Panc1 (cell line): Measurements from ENCODE around the gene SFT2D2. TPM values are rescaled to one million over a fixed set of nuclear protein-coding genes. Genes with fewer than 3 reads are reported as not detected.

ENCODE experiments used
- ATAC-seq: fragments of 200-7000 bp; cut with Tn5 transposase; 2 replicates; pipeline ENCODE4 v1.9.1; 2020; ENCODE audit warnings: mild to moderate bottlenecking, moderate library complexity
- BruUV-seq: library from RNA; stranded (reverse); fragments of 400-500 nt; replicated peaks from 2 replicates; lab custom pipeline; 2021; lab: Mats Ljungman, UMichigan
- CTCF ChIA-PET: fragments of 300-600 bp; sonication (Branson Sonifier 250); formaldehyde crosslinking; loops from one replicate; lab custom pipeline; 2022; ENCODE audit warnings: antibody characterized with exemption; lab: Charles Lee
- POLR2A ChIA-PET: fragments of 300-600 bp; sonication (Branson Sonifier 250); formaldehyde crosslinking; loops from one replicate; lab custom pipeline; 2022; ENCODE audit warnings: antibody characterized with exemption; lab: Charles Lee
- DNase-seq: peaks from one replicate; pipeline ENCODE4 v3.0.0-alpha.2; 2010; ENCODE audit warnings: low read depth, low spot score
- H3K27ac ChIP-seq: 2 replicates; pipeline ENCODE4 v1.5.1; 2011; ENCODE audit warnings: mild to moderate bottlenecking, low read length, inconsistent platforms
- H3K27me3 ChIP-seq: fragments of 200-500 bp; sonication (Bioruptor generic); 2 replicates; pipeline ENCODE4 v1.6.0; 2014; ENCODE audit warnings: low read length, inconsistent platforms; ENCODE audit not compliant: control insufficient read depth, insufficient read depth
- H3K36me3 ChIP-seq: fragments of 200-500 bp; sonication (Bioruptor generic); 2 replicates; pipeline ENCODE4 v1.5.1; 2014; ENCODE audit warnings: inconsistent platforms, mild to moderate bottlenecking, low read length, moderate library complexity; ENCODE audit not compliant: control insufficient read depth, insufficient read depth
- H3K4me1 ChIP-seq: 2 replicates; pipeline ENCODE4 v1.5.1; 2011; ENCODE audit warnings: inconsistent platforms, mild to moderate bottlenecking, low read length, moderate library complexity; ENCODE audit not compliant: control insufficient read depth, insufficient read depth
- H3K4me3 ChIP-seq, 2 experiments: 2 replicates each; pipeline ENCODE4 v1.5.1; 2011 to 2012; ENCODE audit warnings: low read depth in 2 of 2, low read length in 2 of 2, mild to moderate bottlenecking in 2 of 2, inconsistent platforms in 1 of 2, moderate library complexity in 1 of 2
- H3K9me3 ChIP-seq: fragments of 200-500 bp; sonication (Bioruptor generic); 2 replicates; pipeline ENCODE4 v1.5.1; 2014; ENCODE audit warnings: low read depth, mild to moderate bottlenecking, inconsistent platforms, low read length, moderate library complexity; ENCODE audit not compliant: control insufficient read depth, insufficient read depth
- POLR2AphosphoS5 ChIP-seq: IDR thresholded peaks from 2 replicates; pipeline ENCODE4 v1.6.1; 2012; ENCODE audit warnings: mild to moderate bottlenecking, low read depth, low read length, moderate library complexity
- SIN3A ChIP-seq: IDR thresholded peaks from 2 replicates; pipeline ENCODE4 v1.6.1; 2012; ENCODE audit warnings: low read depth, mild to moderate bottlenecking, low read length, moderate library complexity, borderline replicate concordance; ENCODE audit not compliant: insufficient read depth
- TCF7L2 ChIP-seq: IDR thresholded peaks from 2 replicates; pipeline ENCODE4 v1.6.1; 2011; ENCODE audit warnings: mild to moderate bottlenecking, low read depth, low read length, inconsistent platforms
- in situ Hi-C: cut with HindIII; loops from 2 replicates; pipeline ENCODE4 v1.10.0; 2016; ENCODE audit warnings: low sequenced_read_pairs, low pct_unique_long_range_greater_than_20kb
- intact Hi-C: fragments of 100-400 bp; cut with micrococcal nuclease; formaldehyde crosslinking; loops from one replicate; pipeline ENCODE4 v1.10.0; 2022; ENCODE audit not compliant: unreplicated experiment
- total RNA-seq: library from RNA; stranded (reverse); gene quantifications from one replicate; pipeline ENCODE4 v1.2.1, GENCODE V29; 2021; ENCODE audit not compliant: unreplicated experiment
- TF ChIP-seq, protein P1 (sequence below), 2 experiments: IDR thresholded peaks; 2 replicates each; pipeline ENCODE4 v1.6.1; 2011 to 2012; ENCODE audit warnings: low read depth in 2 of 2, control low read depth in 1 of 2, low read length in 1 of 2, mild to moderate bottlenecking in 1 of 2, moderate library complexity in 1 of 2; ENCODE audit not compliant: insufficient read depth in 1 of 2
- TF ChIP-seq, protein P2 (sequence below): fragments of 450-650 bp; IDR thresholded peaks from 2 replicates; pipeline ENCODE4 v1.5.1; 2017; ENCODE audit warnings: mild to moderate bottlenecking

The SFT2D2 gene
- total RNA-seq, 1 experiment from 2014 or later: 68.1 TPM

DNA sequence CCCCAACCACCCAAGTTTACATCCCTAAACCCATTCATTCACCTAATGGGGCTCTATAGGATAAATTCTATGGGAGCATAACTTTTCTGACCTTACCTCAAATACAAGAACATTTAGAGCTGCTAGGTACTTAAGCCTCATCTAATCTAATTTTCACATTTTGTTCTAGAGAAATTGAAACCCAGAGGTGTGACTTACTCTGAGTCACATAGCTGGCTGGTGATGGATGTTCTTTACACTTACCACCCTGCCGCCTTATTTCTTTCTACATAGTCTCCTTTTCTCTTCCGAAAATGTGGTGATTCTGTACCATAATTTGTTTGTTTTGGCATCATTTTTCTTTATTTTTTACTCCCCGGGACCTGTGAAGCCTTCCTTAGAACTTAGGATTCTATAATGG lies 26.7 kb upstream of the SFT2D2 start:
- intact Hi-C loops: no loop called here
- ATAC-seq: no peak
- H3K4me3 ChIP-seq: no peak overlapping the region
- in situ Hi-C loops: no loop called here
- CTCF ChIA-PET: no interaction called here
- H3K9me3 ChIP-seq: no peaks in the 10 kb centered on the region
- TF ChIP-seq TCF7L2: no peak
- TF ChIP-seq SIN3A: no peak
- no peak for TF ChIP-seq POLR2AphosphoS5
- TF ChIP-seq, protein P1, sequence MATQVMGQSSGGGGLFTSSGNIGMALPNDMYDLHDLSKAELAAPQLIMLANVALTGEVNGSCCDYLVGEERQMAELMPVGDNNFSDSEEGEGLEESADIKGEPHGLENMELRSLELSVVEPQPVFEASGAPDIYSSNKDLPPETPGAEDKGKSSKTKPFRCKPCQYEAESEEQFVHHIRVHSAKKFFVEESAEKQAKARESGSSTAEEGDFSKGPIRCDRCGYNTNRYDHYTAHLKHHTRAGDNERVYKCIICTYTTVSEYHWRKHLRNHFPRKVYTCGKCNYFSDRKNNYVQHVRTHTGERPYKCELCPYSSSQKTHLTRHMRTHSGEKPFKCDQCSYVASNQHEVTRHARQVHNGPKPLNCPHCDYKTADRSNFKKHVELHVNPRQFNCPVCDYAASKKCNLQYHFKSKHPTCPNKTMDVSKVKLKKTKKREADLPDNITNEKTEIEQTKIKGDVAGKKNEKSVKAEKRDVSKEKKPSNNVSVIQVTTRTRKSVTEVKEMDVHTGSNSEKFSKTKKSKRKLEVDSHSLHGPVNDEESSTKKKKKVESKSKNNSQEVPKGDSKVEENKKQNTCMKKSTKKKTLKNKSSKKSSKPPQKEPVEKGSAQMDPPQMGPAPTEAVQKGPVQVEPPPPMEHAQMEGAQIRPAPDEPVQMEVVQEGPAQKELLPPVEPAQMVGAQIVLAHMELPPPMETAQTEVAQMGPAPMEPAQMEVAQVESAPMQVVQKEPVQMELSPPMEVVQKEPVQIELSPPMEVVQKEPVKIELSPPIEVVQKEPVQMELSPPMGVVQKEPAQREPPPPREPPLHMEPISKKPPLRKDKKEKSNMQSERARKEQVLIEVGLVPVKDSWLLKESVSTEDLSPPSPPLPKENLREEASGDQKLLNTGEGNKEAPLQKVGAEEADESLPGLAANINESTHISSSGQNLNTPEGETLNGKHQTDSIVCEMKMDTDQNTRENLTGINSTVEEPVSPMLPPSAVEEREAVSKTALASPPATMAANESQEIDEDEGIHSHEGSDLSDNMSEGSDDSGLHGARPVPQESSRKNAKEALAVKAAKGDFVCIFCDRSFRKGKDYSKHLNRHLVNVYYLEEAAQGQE (IDR thresholded peaks at IDR 0.05; ENCODE audit: insufficient read depth in 1 of 2, low read depth in 2 of 2, low read length in 1 of 2): no peak
- TF ChIP-seq, protein P2, sequence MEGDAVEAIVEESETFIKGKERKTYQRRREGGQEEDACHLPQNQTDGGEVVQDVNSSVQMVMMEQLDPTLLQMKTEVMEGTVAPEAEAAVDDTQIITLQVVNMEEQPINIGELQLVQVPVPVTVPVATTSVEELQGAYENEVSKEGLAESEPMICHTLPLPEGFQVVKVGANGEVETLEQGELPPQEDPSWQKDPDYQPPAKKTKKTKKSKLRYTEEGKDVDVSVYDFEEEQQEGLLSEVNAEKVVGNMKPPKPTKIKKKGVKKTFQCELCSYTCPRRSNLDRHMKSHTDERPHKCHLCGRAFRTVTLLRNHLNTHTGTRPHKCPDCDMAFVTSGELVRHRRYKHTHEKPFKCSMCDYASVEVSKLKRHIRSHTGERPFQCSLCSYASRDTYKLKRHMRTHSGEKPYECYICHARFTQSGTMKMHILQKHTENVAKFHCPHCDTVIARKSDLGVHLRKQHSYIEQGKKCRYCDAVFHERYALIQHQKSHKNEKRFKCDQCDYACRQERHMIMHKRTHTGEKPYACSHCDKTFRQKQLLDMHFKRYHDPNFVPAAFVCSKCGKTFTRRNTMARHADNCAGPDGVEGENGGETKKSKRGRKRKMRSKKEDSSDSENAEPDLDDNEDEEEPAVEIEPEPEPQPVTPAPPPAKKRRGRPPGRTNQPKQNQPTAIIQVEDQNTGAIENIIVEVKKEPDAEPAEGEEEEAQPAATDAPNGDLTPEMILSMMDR: no peak
- no peaks in the 10 kb centered on the region for H3K4me1 ChIP-seq
- H3K27me3 ChIP-seq: no peaks in the 10 kb centered on the region
- POLR2A ChIA-PET: no interaction called here
- no peak overlapping the region for H3K27ac ChIP-seq
- DNase-seq: no peak
- H3K36me3 ChIP-seq: peaks cover 29% of the 10 kb centered on the region
- BruUV-seq: no TSS peak

DNA sequence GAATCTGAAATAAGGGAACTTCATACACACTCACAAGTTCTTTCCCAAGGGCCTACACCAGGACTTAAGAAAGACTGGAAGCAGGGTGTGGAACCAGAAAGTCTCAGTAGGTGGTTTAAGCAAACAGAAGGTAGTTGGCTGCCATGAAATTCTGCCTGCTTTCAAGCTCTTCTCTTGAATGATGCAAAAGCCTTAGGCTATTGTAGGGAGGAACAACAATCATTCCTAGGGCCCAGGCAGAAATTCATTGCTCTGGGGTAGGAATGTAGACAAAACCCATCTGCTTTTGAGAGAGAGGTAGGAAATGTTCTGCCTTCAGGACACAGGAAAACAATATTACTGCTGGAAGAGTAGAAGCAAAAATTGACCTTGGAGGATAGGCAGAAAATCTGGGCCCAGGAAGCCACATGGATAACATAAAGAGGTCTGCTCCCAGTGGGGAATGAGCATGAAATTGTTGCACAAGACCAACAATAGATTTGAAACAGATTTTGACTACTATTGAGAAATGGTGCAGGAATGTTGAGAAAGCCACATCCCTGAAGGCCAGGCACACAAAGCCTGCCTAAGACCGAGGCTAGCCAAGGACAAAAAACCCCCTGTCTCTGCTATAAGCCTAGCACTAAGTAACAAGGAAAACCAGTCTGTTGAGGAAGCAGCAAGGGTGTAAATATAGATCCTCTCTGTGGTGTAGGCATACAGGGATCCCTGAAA lies 22.7 kb upstream of the SFT2D2 start:
- H3K27ac ChIP-seq: no peak overlapping the region
- intact Hi-C loops: no loop called here
- no peaks in the 10 kb centered on the region for H3K9me3 ChIP-seq
- TF ChIP-seq POLR2AphosphoS5: no peak
- no peak for TF ChIP-seq SIN3A
- TF ChIP-seq, protein P2: no peak
- TF ChIP-seq, protein P1 (IDR thresholded peaks at IDR 0.05; ENCODE audit: insufficient read depth in 1 of 2, low read depth in 2 of 2, low read length in 1 of 2): no peak
- no peak for TF ChIP-seq TCF7L2
- BruUV-seq: no TSS peak
- H3K36me3 ChIP-seq: peaks cover 25% of the 10 kb centered on the region
- no peaks in the 10 kb centered on the region for H3K27me3 ChIP-seq
- CTCF ChIA-PET: no interaction called here
- POLR2A ChIA-PET: no interaction called here
- in situ Hi-C loops: no loop called here
- H3K4me1 ChIP-seq: no peaks in the 10 kb centered on the region
- ATAC-seq (no peak), DNase-seq (no peak)
- H3K4me3 ChIP-seq: no peak overlapping the region
